ENCODE data around the gene C10orf90. TPM values are rescaled to one million over a fixed set of nuclear protein-coding genes. Genes with fewer than 3 reads are reported as not detected.

The C10orf90 gene
- polyA plus RNA-seq, 3 donors, result not detected

DNA sequence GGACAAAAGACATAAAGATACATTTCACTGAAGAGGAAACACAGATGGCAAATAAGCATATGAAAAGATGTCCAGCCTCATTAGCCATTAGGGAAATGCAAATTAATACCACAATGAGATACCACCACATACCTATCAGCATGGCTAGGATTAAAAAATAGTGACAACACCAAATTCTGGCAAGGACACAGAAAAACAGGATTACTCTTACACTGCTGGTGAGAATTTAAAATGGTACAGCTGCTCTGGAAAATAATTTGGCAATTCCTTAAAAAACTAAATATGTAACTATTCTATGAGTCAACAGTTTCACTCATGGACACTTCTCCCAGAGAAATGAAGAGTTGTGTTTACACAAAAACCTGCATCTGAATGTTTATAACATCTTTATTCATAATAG, 121.1 kb downstream of the C10orf90 start:
- Histone ChIP-seq H3K79me2 (ENCODE audit: insufficient read depth, low read length) (no peaks in the 10 kb centered on the region), H3K36me3 (replicated peaks in 1 of 2; ENCODE audit: control insufficient read depth in 1 of 2, insufficient read depth in 2 of 2, low read length in 2 of 2) (no peaks in the 10 kb centered on the region), H3K9me3 (replicated peaks in 1 of 2; ENCODE audit: control insufficient read depth in 1 of 2, insufficient read depth in 1 of 2, low read length in 2 of 2) (no peaks in the 10 kb centered on the region), H3K4me3 (replicated peaks in 1 of 3; ENCODE audit: low read depth in 2 of 3, low read length in 3 of 3) (no peak overlapping the region), H3K4me1 (ENCODE audit: control insufficient read depth in 1 of 2, insufficient read depth in 2 of 2, low read length in 2 of 2) (no peaks in the 10 kb centered on the region), H2AFZ (ENCODE audit: insufficient read depth, low read depth, low read length, poor library complexity, severe bottlenecking) (no peak overlapping the region), H4K20me1 (ENCODE audit: insufficient read depth, low read length) (no peaks in the 10 kb centered on the region), H3K9ac (ENCODE audit: insufficient read depth, low read length, poor library complexity, severe bottlenecking) (no peak overlapping the region), H3K4me2 (replicated peaks; ENCODE audit: extremely low read depth, low read length, poor library complexity, severe bottlenecking) (no peak overlapping the region), H3K27me3 (ENCODE audit: control insufficient read depth in 2 of 2, insufficient read depth in 2 of 2, low read length in 2 of 2) (no peaks in the 10 kb centered on the region), H3K27ac (ENCODE audit: low read depth in 1 of 2, low read length in 2 of 2) (no peak overlapping the region)
- no peak for DNase-seq
- no peak overlapping the region for H3K4me3 Mint-ChIP-seq
- H3K27me3 Mint-ChIP-seq (ENCODE audit: low read depth in 3 of 3), result peaks cover 0 to 3% (median 3%) of the 10 kb centered on the region in 3 donors
- no peaks in the 10 kb centered on the region for H3K36me3 Mint-ChIP-seq
- H3K4me1 Mint-ChIP-seq, result no peaks in the 10 kb centered on the region
- no peak overlapping the region for H3K27ac Mint-ChIP-seq
- intact Hi-C loops (cut with micrococcal nuclease), result no loop called here
- TF ChIP-seq, protein P1, sequence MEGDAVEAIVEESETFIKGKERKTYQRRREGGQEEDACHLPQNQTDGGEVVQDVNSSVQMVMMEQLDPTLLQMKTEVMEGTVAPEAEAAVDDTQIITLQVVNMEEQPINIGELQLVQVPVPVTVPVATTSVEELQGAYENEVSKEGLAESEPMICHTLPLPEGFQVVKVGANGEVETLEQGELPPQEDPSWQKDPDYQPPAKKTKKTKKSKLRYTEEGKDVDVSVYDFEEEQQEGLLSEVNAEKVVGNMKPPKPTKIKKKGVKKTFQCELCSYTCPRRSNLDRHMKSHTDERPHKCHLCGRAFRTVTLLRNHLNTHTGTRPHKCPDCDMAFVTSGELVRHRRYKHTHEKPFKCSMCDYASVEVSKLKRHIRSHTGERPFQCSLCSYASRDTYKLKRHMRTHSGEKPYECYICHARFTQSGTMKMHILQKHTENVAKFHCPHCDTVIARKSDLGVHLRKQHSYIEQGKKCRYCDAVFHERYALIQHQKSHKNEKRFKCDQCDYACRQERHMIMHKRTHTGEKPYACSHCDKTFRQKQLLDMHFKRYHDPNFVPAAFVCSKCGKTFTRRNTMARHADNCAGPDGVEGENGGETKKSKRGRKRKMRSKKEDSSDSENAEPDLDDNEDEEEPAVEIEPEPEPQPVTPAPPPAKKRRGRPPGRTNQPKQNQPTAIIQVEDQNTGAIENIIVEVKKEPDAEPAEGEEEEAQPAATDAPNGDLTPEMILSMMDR (IDR thresholded peaks at IDR 0.05), result no peak
- peaks cover 0 to 4% (median 0%) of the 10 kb centered on the region in 7 donors for H3K9me3 Mint-ChIP-seq

DNA sequence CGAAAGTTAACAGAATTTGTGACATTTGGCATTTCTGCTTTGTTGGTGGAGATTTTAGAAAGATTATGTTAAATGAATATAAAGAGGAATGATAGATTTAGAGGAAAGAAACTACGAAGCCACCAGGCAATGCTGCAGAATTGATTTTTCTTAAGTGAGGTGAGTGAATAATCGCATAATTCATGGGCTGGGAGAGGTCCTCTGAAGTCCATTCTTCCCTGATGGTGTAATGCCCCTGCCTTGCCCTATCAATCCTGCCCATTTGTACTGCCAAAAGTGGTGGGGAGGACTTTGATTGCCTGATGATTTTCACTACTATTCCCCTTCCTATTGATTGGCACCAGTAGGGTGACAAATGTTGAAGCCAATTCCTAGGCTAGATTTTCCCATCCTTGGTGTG, 125.9 kb downstream of the C10orf90 start:
- intact Hi-C loops (cut with micrococcal nuclease), result no loop called here
- Histone ChIP-seq H3K9me3 (replicated peaks in 1 of 2; ENCODE audit: control insufficient read depth in 1 of 2, insufficient read depth in 1 of 2, low read length in 2 of 2) (no peaks in the 10 kb centered on the region), H3K79me2 (ENCODE audit: insufficient read depth, low read length) (no peaks in the 10 kb centered on the region), H3K27me3 (ENCODE audit: control insufficient read depth in 2 of 2, insufficient read depth in 2 of 2, low read length in 2 of 2) (no peaks in the 10 kb centered on the region), H3K4me2 (replicated peaks; ENCODE audit: extremely low read depth, low read length, poor library complexity, severe bottlenecking) (no peak overlapping the region), H4K20me1 (ENCODE audit: insufficient read depth, low read length) (no peaks in the 10 kb centered on the region), H3K4me3 (replicated peaks in 1 of 3; ENCODE audit: low read depth in 2 of 3, low read length in 3 of 3) (no peak overlapping the region), H2AFZ (ENCODE audit: insufficient read depth, low read depth, low read length, poor library complexity, severe bottlenecking) (no peak overlapping the region), H3K4me1 (ENCODE audit: control insufficient read depth in 1 of 2, insufficient read depth in 2 of 2, low read length in 2 of 2) (no peaks in the 10 kb centered on the region), H3K27ac (ENCODE audit: low read depth in 1 of 2, low read length in 2 of 2) (no peak overlapping the region), H3K9ac (ENCODE audit: insufficient read depth, low read length, poor library complexity, severe bottlenecking) (no peak overlapping the region), H3K36me3 (replicated peaks in 1 of 2; ENCODE audit: control insufficient read depth in 1 of 2, insufficient read depth in 2 of 2, low read length in 2 of 2) (no peaks in the 10 kb centered on the region)
- TF ChIP-seq, protein P1 (IDR thresholded peaks at IDR 0.05), result no peak
- H3K36me3 Mint-ChIP-seq, result no peaks in the 10 kb centered on the region
- no peaks in the 10 kb centered on the region for H3K4me1 Mint-ChIP-seq
- H3K9me3 Mint-ChIP-seq, result peaks cover 0 to 4% (median 0%) of the 10 kb centered on the region in 7 donors
- no peak overlapping the region for H3K4me3 Mint-ChIP-seq
- H3K27me3 Mint-ChIP-seq (ENCODE audit: low read depth in 3 of 3), result peaks cover 0 to 4% (median 3%) of the 10 kb centered on the region in 3 donors
- WGBS (ENCODE audit: insufficient coverage), result 91% methylated on average over 1 of the region's 3 CpGs
- H3K27ac Mint-ChIP-seq, result no peak overlapping the region
- DNase-seq, result no peak
